ENCODE results near the gene FBLN2. TPM values are rescaled to one million over a fixed set of nuclear protein-coding genes. Genes with fewer than 3 reads are reported as not detected.

FBLN2 gene
- total and polyA plus RNA-seq, 4 donors: 4.3 to 43.4 (median 21.1) TPM

DNA sequence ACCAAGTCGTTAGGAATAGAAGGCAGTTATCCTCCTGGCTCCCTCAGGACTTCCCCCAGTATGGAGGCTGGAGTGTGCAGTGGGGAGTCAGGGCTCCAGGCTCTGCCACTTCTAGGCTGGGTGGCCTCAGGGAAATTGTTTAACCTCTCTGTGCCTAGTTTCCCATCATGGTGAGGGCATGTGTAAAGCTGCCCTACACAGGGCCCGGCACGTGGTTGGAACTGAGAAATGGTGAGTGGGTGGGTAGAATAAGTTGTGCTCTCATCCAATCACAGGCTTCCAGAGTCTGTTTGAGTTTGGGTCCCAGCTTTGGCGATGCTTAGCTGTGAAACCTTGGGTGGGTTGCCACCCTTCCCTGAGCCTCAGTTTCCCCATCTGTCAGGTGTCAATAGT is 117.3 kb downstream of the FBLN2 start:
- Histone ChIP-seq H3K27ac (ENCODE audit: low read depth in 1 of 2, low read length in 1 of 2) (no peak overlapping the region), H3K4me3 (no peak overlapping the region), H3K27me3 (ENCODE audit: control insufficient read depth in 3 of 3, insufficient read depth in 3 of 3, low read length in 2 of 3) (no peaks in the 10 kb centered on the region), H3K36me3 (ENCODE audit: control insufficient read depth in 4 of 4, insufficient read depth in 4 of 4, low read length in 4 of 4) (no peaks in the 10 kb centered on the region), H3K9me3 (ENCODE audit: control insufficient read depth in 4 of 4, insufficient read depth in 3 of 4, low read length in 3 of 4) (peaks cover 0 to 6% (median 0%) of the 10 kb centered on the region in 4 donors), H3K4me1 (ENCODE audit: control insufficient read depth in 5 of 5, insufficient read depth in 5 of 5, low read length in 5 of 5) (no peaks in the 10 kb centered on the region), H3K9ac (ENCODE audit: insufficient read depth in 1 of 2, low read length in 2 of 2) (no peak overlapping the region)
- ATAC-seq (ENCODE audit: insufficient read depth, low FRiP score): no peak
- TF ChIP-seq, protein P1, sequence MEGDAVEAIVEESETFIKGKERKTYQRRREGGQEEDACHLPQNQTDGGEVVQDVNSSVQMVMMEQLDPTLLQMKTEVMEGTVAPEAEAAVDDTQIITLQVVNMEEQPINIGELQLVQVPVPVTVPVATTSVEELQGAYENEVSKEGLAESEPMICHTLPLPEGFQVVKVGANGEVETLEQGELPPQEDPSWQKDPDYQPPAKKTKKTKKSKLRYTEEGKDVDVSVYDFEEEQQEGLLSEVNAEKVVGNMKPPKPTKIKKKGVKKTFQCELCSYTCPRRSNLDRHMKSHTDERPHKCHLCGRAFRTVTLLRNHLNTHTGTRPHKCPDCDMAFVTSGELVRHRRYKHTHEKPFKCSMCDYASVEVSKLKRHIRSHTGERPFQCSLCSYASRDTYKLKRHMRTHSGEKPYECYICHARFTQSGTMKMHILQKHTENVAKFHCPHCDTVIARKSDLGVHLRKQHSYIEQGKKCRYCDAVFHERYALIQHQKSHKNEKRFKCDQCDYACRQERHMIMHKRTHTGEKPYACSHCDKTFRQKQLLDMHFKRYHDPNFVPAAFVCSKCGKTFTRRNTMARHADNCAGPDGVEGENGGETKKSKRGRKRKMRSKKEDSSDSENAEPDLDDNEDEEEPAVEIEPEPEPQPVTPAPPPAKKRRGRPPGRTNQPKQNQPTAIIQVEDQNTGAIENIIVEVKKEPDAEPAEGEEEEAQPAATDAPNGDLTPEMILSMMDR (IDR thresholded peaks at IDR 0.05; ENCODE audit: control extremely low read depth, extremely low read depth): no peak
- DNase-seq: no peak
- 68 to 77% methylated on average over 4 of the region's 4 CpGs for WGBS, 2 donors

DNA sequence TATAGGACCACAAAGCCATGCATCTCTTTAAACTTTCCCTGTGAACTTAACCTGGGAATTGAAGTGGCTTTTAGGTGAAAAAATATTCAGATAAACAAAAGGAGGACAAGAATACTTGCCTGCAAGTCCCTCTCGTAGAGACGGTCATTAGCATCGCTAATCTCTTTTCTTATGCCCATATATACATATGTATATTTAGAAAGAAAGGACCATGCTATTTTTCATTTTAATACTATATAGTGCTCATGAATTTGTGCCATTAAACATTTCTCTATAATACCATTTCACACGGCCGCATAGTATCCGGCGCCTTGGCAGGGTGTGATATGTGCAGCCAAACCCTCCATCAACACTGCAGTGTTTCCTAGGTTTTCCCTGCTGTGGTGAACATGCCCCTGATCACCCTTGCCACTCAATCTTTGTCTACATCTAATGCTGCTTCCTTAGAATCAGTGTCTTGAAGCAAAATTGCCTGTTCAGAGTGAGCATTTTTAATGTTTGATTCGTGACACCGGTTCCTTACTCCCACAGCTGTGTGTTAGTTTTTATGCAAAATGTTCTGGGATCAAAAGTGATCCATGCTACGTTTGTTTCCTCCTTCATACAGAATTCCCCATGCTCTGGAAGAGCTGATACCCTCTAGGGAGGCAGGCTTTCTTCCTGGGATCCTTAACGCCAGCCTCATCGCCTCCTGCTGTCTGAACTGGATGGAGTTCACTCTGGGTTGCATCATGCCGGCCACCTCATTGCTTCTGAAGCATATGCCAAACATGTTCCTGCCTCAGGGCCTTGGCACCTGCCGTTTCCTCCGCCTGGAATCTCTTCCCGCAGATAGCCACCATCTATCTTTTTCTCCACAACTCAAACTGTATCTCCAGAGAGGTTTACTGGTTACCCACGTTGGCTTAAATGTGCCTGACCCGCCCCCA is 118.1 kb downstream of the FBLN2 start:
- DNase-seq: no peak

DNA sequence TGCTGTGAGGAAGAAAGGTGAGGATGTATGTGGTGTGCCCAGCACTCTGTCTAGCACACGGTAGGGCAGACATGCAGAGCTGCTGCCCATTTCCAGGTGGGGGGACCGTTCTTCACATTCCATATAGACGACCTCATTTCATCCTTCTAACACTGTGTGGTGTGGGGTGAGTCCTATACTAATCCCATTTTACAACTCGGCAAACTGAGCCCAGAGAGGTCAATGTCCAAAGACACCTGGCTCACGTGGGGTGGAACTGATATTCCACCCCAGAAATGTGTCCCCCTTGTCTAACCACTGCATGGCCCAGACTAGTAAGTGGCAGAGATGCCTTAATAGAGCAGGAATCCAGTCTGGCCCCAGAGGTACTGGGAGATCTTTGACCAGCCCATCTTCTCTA is 119.2 kb downstream of the FBLN2 start:
- peaks cover 0 to 6% (median 0%) of the 10 kb centered on the region in 4 donors for H3K9me3 ChIP-seq (ENCODE audit: control insufficient read depth in 4 of 4, insufficient read depth in 3 of 4, low read length in 3 of 4)
- no peaks in the 10 kb centered on the region for H3K36me3 ChIP-seq (ENCODE audit: control insufficient read depth in 4 of 4, insufficient read depth in 4 of 4, low read length in 4 of 4)
- no peaks in the 10 kb centered on the region for H3K27me3 ChIP-seq (ENCODE audit: control insufficient read depth in 3 of 3, insufficient read depth in 3 of 3, low read length in 2 of 3)
- TF ChIP-seq, protein P1 (IDR thresholded peaks at IDR 0.05; ENCODE audit: control extremely low read depth, extremely low read depth): no peak
- no peaks in the 10 kb centered on the region for H3K4me1 ChIP-seq (ENCODE audit: control insufficient read depth in 5 of 5, insufficient read depth in 5 of 5, low read length in 5 of 5)
- no peak for DNase-seq
- no peak overlapping the region for H3K27ac ChIP-seq (ENCODE audit: low read depth in 1 of 2, low read length in 1 of 2)
- WGBS, 2 donors: 61 to 78% methylated on average over 5 of the region's 5 CpGs
- no peak overlapping the region for H3K9ac ChIP-seq (ENCODE audit: insufficient read depth in 1 of 2, low read length in 2 of 2)
- H3K4me3 ChIP-seq: no peak overlapping the region
- no peak for ATAC-seq (ENCODE audit: insufficient read depth, low FRiP score)

More for the DNA sequence above, 118.1 kb downstream of the FBLN2 start:
- Histone ChIP-seq H3K9ac (ENCODE audit: insufficient read depth in 1 of 2, low read length in 2 of 2) (no peak overlapping the region), H3K9me3 (ENCODE audit: control insufficient read depth in 4 of 4, insufficient read depth in 3 of 4, low read length in 3 of 4) (peaks cover 0 to 6% (median 0%) of the 10 kb centered on the region in 4 donors), H3K4me3 (no peak overlapping the region), H3K4me1 (ENCODE audit: control insufficient read depth in 5 of 5, insufficient read depth in 5 of 5, low read length in 5 of 5) (no peaks in the 10 kb centered on the region), H3K27ac (ENCODE audit: low read depth in 1 of 2, low read length in 1 of 2) (no peak overlapping the region), H3K27me3 (ENCODE audit: control insufficient read depth in 3 of 3, insufficient read depth in 3 of 3, low read length in 2 of 3) (no peaks in the 10 kb centered on the region), H3K36me3 (ENCODE audit: control insufficient read depth in 4 of 4, insufficient read depth in 4 of 4, low read length in 4 of 4) (no peaks in the 10 kb centered on the region)
- TF ChIP-seq, protein P1 (IDR thresholded peaks at IDR 0.05; ENCODE audit: control extremely low read depth, extremely low read depth): no peak
- 73 to 80% methylated on average over 18 of the region's 18 CpGs for WGBS, 2 donors
- ATAC-seq (ENCODE audit: insufficient read depth, low FRiP score): no peak

Data from lung (tissue), 12 donors.